B cell (primary cell): ENCODE data around the gene POMT2.

Experiments
- CTCF ChIP-seq: fragments of 200-600 bp; IDR thresholded peaks from one replicate; pipeline ENCODE4 v1.8.0; 2022; ENCODE audit warnings: antibody characterized with exemption, mild to moderate bottlenecking
- EZH2 ChIP-seq: IDR thresholded peaks from 2 replicates; pipeline ENCODE4 v1.6.1; 2012; ENCODE audit warnings: borderline replicate concordance, low read depth, mild to moderate bottlenecking, moderate library complexity, low read length; ENCODE audit not compliant: insufficient read depth, poor library complexity, severe bottlenecking

- TF ChIP-seq CTCF: no peak
- no peak for TF ChIP-seq EZH2
These were observed 56.1 kb downstream of the POMT2 start for GRCh38 chr14:77264466-77265186.
